Testis (tissue), 2 donors: ENCODE data around the gene BACH2.

ENCODE experiments used
- CTCF ChIP-seq, 3 experiments: fragments of 450-650 bp in 2 of 3; fragments of 200-600 bp in 1 of 3; sonication (generic) in 1 of 3; IDR thresholded peaks; one replicate each; pipeline ENCODE4 v1.5.1; 2016 to 2019; ENCODE audit warnings: antibody characterized with exemption in 3 of 3, mild to moderate bottlenecking in 2 of 3, moderate library complexity in 1 of 3
- POLR2A ChIP-seq: fragments of 450-650 bp; IDR thresholded peaks from one replicate; pipeline ENCODE4 v1.6.1; 2017; ENCODE audit warnings: antibody characterized with exemption, mild to moderate bottlenecking, moderate library complexity

- TF ChIP-seq CTCF (IDR thresholded peaks at IDR 0.05) (no peak), POLR2A (no peak)
Observed at GRCh38 chr6:90227673-90228072, 69.0 kb downstream of the BACH2 start.
